Testis (tissue), 2 donors: ENCODE data around the gene TRAPPC12.

ENCODE experiments used
- POLR2A ChIP-seq: fragments of 450-650 bp; IDR thresholded peaks from one replicate; pipeline ENCODE4 v1.6.1; 2017; ENCODE audit warnings: antibody characterized with exemption, mild to moderate bottlenecking, moderate library complexity
- TF ChIP-seq, protein P1 (sequence below), 3 experiments: fragments of 450-650 bp in 2 of 3; fragments of 200-600 bp in 1 of 3; sonication (generic) in 1 of 3; IDR thresholded peaks; one replicate each; pipeline ENCODE4 v1.5.1; 2016 to 2019; ENCODE audit warnings: antibody characterized with exemption in 3 of 3, mild to moderate bottlenecking in 2 of 3, moderate library complexity in 1 of 3

DNA sequence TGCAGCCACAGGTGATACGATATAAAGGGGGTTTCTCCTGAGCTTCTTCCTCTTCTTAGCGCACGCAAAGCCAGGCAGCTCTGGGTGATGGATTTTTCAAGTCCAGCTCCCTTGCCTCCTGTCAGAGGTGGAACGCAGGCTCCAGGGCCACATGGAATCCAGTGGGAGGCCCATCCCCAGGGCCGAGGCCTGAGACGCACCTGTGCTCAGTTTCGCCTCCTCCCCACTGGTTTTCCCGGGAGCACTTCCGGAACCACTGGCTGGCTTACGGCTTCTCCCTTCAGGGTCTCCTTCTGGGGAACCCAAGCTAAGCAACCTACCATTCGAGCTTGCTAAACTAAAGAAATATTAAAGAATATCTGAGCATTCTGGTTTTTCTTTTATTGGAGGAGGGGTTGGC is 63.6 kb downstream of the TRAPPC12 start:
- TF ChIP-seq, protein P1, sequence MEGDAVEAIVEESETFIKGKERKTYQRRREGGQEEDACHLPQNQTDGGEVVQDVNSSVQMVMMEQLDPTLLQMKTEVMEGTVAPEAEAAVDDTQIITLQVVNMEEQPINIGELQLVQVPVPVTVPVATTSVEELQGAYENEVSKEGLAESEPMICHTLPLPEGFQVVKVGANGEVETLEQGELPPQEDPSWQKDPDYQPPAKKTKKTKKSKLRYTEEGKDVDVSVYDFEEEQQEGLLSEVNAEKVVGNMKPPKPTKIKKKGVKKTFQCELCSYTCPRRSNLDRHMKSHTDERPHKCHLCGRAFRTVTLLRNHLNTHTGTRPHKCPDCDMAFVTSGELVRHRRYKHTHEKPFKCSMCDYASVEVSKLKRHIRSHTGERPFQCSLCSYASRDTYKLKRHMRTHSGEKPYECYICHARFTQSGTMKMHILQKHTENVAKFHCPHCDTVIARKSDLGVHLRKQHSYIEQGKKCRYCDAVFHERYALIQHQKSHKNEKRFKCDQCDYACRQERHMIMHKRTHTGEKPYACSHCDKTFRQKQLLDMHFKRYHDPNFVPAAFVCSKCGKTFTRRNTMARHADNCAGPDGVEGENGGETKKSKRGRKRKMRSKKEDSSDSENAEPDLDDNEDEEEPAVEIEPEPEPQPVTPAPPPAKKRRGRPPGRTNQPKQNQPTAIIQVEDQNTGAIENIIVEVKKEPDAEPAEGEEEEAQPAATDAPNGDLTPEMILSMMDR (IDR thresholded peaks at IDR 0.05) = no peak
- no peak for TF ChIP-seq POLR2A
